Duodenal mucosa (tissue), 2 donors: Measurements from ENCODE around the gene VEPH1.

Experiments
- H3K27ac ChIP-seq: one replicate; pipeline ENCODE4 v1.7.0; 2013; ENCODE audit warnings: low read depth, low read length
- H3K27me3 ChIP-seq, 2 donors: one replicate each; pipeline ENCODE4 v1.7.0; 2013; ENCODE audit warnings: low read length in 2 of 2, control low read depth in 1 of 2; ENCODE audit not compliant: insufficient read depth in 2 of 2, control insufficient read depth in 1 of 2
- H3K36me3 ChIP-seq, 2 donors: one replicate each; pipeline ENCODE4 v1.7.0; 2013; ENCODE audit warnings: low read length in 2 of 2, control low read depth in 1 of 2; ENCODE audit not compliant: insufficient read depth in 2 of 2, control insufficient read depth in 1 of 2
- H3K4me1 ChIP-seq, 2 donors: one replicate each; pipeline ENCODE4 v1.7.0; 2013; ENCODE audit warnings: low read length in 2 of 2, control low read depth in 1 of 2; ENCODE audit not compliant: insufficient read depth in 2 of 2, control insufficient read depth in 1 of 2
- H3K4me3 ChIP-seq, 2 donors: one replicate each; pipeline ENCODE4 v1.7.0; 2013; ENCODE audit warnings: low read length in 2 of 2, low read depth in 1 of 2
- H3K9ac ChIP-seq, 2 donors: one replicate each; pipeline ENCODE4 v1.7.0; 2013; ENCODE audit warnings: low read length in 2 of 2, low read depth in 1 of 2
- H3K9me3 ChIP-seq, 2 donors: one replicate each; pipeline ENCODE4 v1.7.0; 2013; ENCODE audit warnings: low read length in 2 of 2, control low read depth in 1 of 2; ENCODE audit not compliant: control insufficient read depth in 1 of 2

The VEPH1 gene

DNA sequence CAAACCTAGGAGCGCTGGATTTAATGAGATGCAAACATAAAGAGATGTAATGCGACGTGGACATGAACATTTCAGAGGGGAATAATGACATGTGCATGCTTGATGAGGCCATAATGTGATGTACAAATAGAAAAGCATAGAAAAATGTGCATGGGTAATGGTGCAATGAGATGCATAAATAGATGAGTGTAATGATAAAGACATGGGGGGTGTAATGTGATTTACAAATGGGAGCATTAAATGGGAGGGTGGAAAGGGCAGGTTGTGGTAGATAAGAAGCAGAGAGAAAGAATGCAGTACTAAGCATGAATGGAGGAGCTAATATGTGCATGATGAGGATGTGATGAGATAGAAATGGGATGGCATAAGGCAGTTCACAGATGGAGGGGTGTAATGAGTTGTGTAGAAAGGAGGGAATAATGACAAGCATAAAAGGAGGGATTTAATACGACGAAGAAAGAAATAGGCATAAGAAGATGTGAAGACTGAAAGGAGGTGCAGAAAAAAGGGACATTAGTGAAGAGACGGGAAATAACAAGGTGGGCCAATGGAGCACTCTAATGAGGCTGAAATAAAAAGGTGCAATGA lies 205.8 kb downstream of the VEPH1 start:
- Histone ChIP-seq H3K27ac (no peak overlapping the region), H3K4me3 (no peak overlapping the region), H3K9me3 (no peaks in the 10 kb centered on the region), H3K27me3 (no peaks in the 10 kb centered on the region), H3K9ac (no peak overlapping the region), H3K4me1 (no peaks in the 10 kb centered on the region), H3K36me3 (no peaks in the 10 kb centered on the region)

DNA sequence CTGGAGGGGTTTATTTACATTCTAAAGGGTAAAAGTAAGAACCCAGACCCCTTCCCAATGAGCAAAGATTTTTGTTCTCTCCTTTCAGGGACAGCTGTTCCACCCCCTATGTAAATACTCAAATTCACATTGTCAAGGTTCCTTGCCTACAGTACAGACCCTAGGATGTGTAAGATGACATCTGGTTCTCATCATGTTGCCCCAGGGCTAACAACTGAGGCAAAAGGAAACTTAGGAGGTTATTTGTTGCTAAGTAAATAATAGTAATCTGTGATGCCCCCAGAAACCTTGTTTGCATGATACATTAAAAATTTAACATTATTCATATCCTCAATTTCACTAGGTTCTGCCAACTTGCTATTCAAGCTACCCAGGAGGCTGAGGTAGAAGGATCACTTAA lies 208.3 kb downstream of the VEPH1 start:
- Histone ChIP-seq H3K27ac (no peak overlapping the region), H3K9ac (no peak overlapping the region), H3K9me3 (no peaks in the 10 kb centered on the region), H3K4me3 (no peak overlapping the region), H3K4me1 (no peaks in the 10 kb centered on the region), H3K36me3 (no peaks in the 10 kb centered on the region), H3K27me3 (no peaks in the 10 kb centered on the region)

DNA sequence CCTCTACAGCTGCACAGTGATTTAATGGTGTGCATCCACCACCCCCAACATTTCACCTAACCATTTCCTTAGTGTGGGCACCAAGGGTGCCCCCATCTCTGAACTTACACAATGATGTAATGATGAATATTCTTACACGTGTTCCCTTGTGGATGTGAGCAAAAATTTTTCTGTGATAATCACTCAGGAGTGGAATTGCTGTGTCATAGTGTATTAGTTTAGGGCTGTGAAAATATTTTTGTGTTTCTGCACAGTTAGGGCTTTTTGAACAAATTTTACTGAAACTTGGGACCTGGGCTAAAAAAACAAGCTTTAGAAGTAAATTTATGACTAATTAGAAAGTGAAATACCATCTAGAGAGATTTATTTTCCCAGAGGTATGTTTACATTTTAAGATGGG lies 208.7 kb downstream of the VEPH1 start:
- no peak overlapping the region for H3K9ac ChIP-seq
- no peak overlapping the region for H3K27ac ChIP-seq
- H3K27me3 ChIP-seq: no peaks in the 10 kb centered on the region
- no peaks in the 10 kb centered on the region for H3K4me1 ChIP-seq
- H3K9me3 ChIP-seq: no peaks in the 10 kb centered on the region
- no peaks in the 10 kb centered on the region for H3K36me3 ChIP-seq
- no peak overlapping the region for H3K4me3 ChIP-seq

DNA sequence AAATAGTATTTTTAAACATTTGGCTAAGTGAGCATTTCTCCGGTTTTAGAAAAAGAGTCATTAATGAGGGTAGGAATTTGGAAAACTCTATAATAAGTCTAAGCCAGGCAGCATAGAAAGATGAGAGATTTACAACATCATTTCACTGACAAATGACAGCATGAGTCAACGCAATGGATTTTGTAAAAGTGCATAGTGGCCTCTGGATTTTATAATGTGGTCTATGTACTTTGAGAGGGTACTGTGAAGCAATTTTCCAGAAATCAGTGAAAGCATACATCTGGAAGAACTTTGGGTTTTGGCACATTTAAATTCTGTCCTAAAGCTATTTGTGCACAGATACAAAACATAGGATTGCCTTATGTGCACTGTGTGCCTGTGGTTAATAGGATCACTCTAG lies 212.4 kb downstream of the VEPH1 start:
- Histone ChIP-seq H3K9ac (no peak overlapping the region), H3K9me3 (no peaks in the 10 kb centered on the region), H3K27me3 (no peaks in the 10 kb centered on the region), H3K27ac (no peak overlapping the region), H3K4me3 (no peak overlapping the region), H3K36me3 (no peaks in the 10 kb centered on the region), H3K4me1 (no peaks in the 10 kb centered on the region)

DNA sequence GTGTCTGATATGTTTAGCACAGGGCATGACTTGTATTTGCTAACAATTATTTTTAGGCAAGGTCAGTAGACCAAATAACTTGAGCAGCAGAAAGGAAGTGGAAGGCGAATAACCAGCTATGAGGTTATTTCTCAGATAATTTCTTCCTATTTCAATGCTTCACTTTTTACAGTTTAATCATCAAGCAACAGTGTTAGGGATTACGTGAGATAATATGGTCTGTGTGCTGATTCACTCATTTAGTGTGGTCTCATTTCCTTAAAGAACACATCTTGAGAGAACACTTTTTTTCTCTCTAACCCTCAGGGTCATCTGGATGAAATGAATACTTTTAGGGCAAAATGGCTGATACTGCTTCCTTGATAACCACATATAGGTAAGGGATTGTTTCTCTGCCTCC lies 217.2 kb downstream of the VEPH1 start:
- H3K36me3 ChIP-seq: no peaks in the 10 kb centered on the region
- H3K27ac ChIP-seq: no peak overlapping the region
- no peaks in the 10 kb centered on the region for H3K4me1 ChIP-seq
- H3K9me3 ChIP-seq: no peaks in the 10 kb centered on the region
- H3K27me3 ChIP-seq: no peaks in the 10 kb centered on the region
- no peak overlapping the region for H3K9ac ChIP-seq
- no peak overlapping the region for H3K4me3 ChIP-seq

DNA sequence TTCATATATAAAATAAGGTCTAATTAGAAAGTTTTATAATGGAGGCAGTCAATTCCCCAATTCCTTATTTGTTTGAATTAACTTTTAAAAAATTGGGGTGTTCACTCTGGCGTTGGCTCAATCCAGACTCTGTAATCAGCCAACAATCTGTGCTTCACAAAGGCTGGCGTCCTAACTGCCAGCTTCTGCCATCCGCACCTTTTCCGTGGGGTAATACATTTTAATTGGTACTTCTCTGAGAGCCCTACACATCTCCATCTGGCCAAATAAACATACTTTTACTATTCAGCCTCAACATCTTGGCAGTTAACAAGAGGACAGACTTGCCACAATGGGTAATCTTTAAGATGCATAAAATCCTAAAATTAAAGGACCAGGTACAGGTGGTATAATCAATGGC lies 218.1 kb downstream of the VEPH1 start:
- no peak overlapping the region for H3K9ac ChIP-seq
- H3K27me3 ChIP-seq: no peaks in the 10 kb centered on the region
- no peaks in the 10 kb centered on the region for H3K36me3 ChIP-seq
- H3K4me3 ChIP-seq: no peak overlapping the region
- no peak overlapping the region for H3K27ac ChIP-seq
- no peaks in the 10 kb centered on the region for H3K9me3 ChIP-seq
- no peaks in the 10 kb centered on the region for H3K4me1 ChIP-seq

DNA sequence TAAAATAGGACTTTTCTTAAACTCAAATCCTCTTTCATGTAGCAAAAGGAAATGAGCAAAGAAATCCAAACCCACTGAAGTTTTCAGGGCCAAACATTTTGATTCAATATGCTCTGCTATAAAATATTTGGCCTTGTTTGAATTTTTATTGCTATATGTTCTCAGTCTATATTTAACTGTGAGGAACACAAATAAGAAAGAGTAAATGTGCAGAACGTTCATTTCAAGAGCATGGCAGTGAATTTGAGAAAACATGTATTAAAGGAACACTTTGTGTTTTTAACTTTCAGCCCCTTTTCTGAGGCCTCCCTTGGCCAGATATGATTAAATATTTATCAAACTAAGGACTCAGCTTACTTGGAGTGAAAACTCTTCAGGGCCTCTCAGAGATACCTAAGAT lies 218.5 kb downstream of the VEPH1 start:
- Histone ChIP-seq H3K36me3 (no peaks in the 10 kb centered on the region), H3K27me3 (no peaks in the 10 kb centered on the region), H3K9ac (no peak overlapping the region), H3K9me3 (no peaks in the 10 kb centered on the region), H3K4me3 (no peak overlapping the region), H3K4me1 (no peaks in the 10 kb centered on the region), H3K27ac (no peak overlapping the region)

DNA sequence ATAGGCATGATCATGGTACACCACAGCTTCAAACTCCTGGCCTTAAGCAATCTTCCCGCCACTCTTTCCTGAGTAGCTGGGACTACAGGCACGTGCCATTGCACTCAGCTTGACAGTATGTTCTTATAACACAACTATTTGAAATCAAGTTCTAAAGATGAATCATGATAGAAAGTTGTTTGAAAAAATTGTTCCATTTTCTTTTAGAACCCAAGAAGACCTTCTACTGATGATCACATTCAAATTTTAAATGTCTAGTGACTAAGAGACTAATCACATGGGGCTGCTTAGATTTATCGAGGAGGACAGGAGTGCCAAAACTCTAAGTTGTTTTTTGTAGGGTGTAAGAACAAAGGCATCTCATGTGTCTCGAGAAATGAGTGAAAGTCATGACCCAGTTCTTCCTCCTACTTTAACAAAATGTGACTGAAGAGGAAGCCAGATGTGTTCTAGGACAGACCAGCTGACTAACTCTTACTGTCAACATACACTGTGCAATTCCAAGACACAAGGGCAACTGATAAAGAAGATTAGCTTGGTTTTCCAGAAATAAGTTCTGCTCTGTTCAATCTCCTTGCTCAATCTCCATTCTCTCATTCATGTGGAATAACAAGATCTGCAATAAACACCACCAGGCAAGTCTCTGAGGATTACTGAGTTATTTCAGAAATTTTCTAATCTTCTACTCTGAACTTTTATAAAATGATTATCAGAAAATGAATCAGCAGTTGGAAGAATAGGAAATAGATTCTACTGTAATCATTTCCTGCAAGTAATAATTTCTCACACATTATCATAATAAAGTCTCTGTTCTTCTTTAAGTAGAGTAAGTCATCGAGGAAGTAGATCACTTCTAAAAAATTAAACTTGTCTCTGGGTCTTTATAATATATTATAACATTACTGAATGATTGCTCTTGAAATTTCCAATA lies 220.7 kb downstream of the VEPH1 start:
- no peaks in the 10 kb centered on the region for H3K4me1 ChIP-seq
- H3K4me3 ChIP-seq: no peak overlapping the region
- H3K36me3 ChIP-seq: no peaks in the 10 kb centered on the region
- no peaks in the 10 kb centered on the region for H3K27me3 ChIP-seq
- no peak overlapping the region for H3K27ac ChIP-seq
- no peak overlapping the region for H3K9ac ChIP-seq
- H3K9me3 ChIP-seq: no peaks in the 10 kb centered on the region

DNA sequence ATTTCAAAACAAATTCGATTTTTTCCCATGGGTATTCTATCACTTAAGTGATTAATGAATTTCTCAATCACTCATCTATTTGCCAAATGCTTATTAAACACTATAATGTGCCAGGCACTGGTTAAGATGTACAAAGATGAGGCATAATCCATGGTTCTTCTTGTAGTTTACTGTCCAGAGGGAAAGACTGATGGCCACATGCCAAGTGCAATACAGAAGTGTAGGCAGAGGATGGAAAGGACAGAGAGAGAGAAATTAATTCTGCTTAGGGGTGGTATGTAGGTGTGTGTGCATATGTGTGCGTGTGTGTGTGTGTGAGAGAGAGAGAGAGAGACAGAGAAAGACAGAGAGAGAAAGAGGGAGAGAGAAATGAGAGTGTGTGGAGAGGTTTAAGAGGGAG lies 222.4 kb downstream of the VEPH1 start:
- Histone ChIP-seq H3K27ac (no peak overlapping the region), H3K9ac (no peak overlapping the region), H3K36me3 (no peaks in the 10 kb centered on the region), H3K4me1 (no peaks in the 10 kb centered on the region), H3K9me3 (no peaks in the 10 kb centered on the region), H3K4me3 (no peak overlapping the region), H3K27me3 (no peaks in the 10 kb centered on the region)

DNA sequence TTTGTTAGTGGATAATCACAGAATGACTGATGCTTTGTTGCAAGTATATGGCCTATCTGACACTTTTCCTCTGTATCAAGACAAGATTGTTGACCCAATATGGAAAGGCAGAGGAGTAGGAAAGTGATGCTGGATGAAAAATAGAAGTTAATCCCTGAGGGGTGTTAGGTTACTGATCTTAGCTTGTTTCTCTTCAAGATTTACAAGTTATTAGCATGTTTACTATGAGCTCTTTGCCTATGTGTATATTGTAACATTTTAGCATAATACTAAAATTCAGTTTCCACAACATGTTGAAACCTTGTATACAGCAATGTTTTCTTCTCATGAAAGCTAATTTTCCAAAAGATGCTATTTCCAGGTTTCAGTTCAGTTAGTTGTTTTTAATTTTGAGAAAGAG lies 222.9 kb downstream of the VEPH1 start:
- Histone ChIP-seq H3K36me3 (no peaks in the 10 kb centered on the region), H3K9me3 (no peaks in the 10 kb centered on the region), H3K4me1 (no peaks in the 10 kb centered on the region), H3K4me3 (no peak overlapping the region), H3K27me3 (no peaks in the 10 kb centered on the region), H3K9ac (no peak overlapping the region), H3K27ac (no peak overlapping the region)
